Naive thymus-derived CD4-positive, alpha-beta T cell (primary cell): ENCODE results near the gene MYO6. TPM values are rescaled to one million over a fixed set of nuclear protein-coding genes. Genes with fewer than 3 reads are reported as not detected.
"Not testable (repeated sequence)": the region's sequence is repeated elsewhere in the genome, so short reads cannot be mapped to it uniquely, and the experiment has no call there.

Experiments used
- ATAC-seq: fragments of 150-1000 bp; cut with Tn5 transposase; 2 replicates; pipeline ENCODE4 v1.10.0; 2021; ENCODE audit warnings: mild to moderate bottlenecking, moderate library complexity
- CTCF ChIA-PET: fragments of 350-600 bp; sonication (Branson Sonifier 250); formaldehyde crosslinking; loops from one replicate; lab custom pipeline; 2021; ENCODE audit warnings: antibody characterized with exemption; lab: Charles Lee
- POLR2A ChIA-PET: fragments of 350-600 bp; sonication (Branson Sonifier 250); formaldehyde crosslinking; loops from one replicate; lab custom pipeline; 2021; ENCODE audit warnings: antibody characterized with exemption, inconsistent platforms; lab: Charles Lee
- DNase-seq, 9 donors: peaks; one replicate each; pipeline versions ENCODE4 v3.0.0 to v3.0.0-alpha.2; 2020 to 2022; ENCODE audit warnings: mixed read lengths in 1 of 9
- H3K27ac ChIP-seq: one replicate; pipeline ENCODE4 v1.7.0; 2013; ENCODE audit warnings: mild to moderate bottlenecking, low read depth, low read length, moderate library complexity
- H3K27me3 ChIP-seq, 2 donors: one replicate each; pipeline ENCODE4 v1.7.0; 2013; ENCODE audit warnings: low read length in 2 of 2, mild to moderate bottlenecking in 2 of 2, moderate library complexity in 2 of 2; ENCODE audit not compliant: control insufficient read depth in 2 of 2, insufficient read depth in 2 of 2
- H3K36me3 ChIP-seq, 3 experiments: 1 replicate in 2 of 3; 2 replicates in 1 of 3; pipeline ENCODE4 v1.7.0; 2013; ENCODE audit warnings: low read length in 3 of 3, mild to moderate bottlenecking in 3 of 3, moderate library complexity in 1 of 3; ENCODE audit not compliant: insufficient read depth in 3 of 3, control insufficient read depth in 2 of 3
- H3K4me1 ChIP-seq, 2 donors: one replicate each; pipeline ENCODE4 v1.7.0; 2013; ENCODE audit warnings: low read length in 2 of 2, mild to moderate bottlenecking in 2 of 2, moderate library complexity in 1 of 2; ENCODE audit not compliant: control insufficient read depth in 2 of 2, insufficient read depth in 2 of 2
- H3K4me3 ChIP-seq: 2 replicates; pipeline ENCODE4 v1.7.0; 2013; ENCODE audit warnings: mild to moderate bottlenecking, low read length
- H3K9me3 ChIP-seq, 3 experiments: 1 replicate in 2 of 3; 2 replicates in 1 of 3; pipeline ENCODE4 v1.7.0; 2013; ENCODE audit warnings: low read length in 3 of 3; ENCODE audit not compliant: control insufficient read depth in 2 of 3
- H3K27ac Mint-ChIP-seq, 9 donors: one replicate each; pipeline ENCODE4 v1.8.0; 2020 to 2022; ENCODE audit warnings: mixed read lengths in 9 of 9, mild to moderate bottlenecking in 8 of 9, moderate library complexity in 5 of 9, inconsistent platforms in 2 of 9
- H3K27me3 Mint-ChIP-seq, 5 donors: one replicate each; pipeline ENCODE4 v1.8.0; 2021 to 2022; ENCODE audit warnings: mixed read lengths in 5 of 5, mild to moderate bottlenecking in 1 of 5
- H3K36me3 Mint-ChIP-seq, 5 donors: one replicate each; pipeline ENCODE4 v1.8.0; 2020 to 2022; ENCODE audit warnings: mixed read lengths in 5 of 5, mild to moderate bottlenecking in 3 of 5, inconsistent platforms in 1 of 5
- H3K4me1 Mint-ChIP-seq, 7 donors: one replicate each; pipeline ENCODE4 v1.8.0; 2020 to 2022; ENCODE audit warnings: mixed read lengths in 7 of 7, mild to moderate bottlenecking in 3 of 7, inconsistent platforms in 1 of 7
- H3K4me3 Mint-ChIP-seq, 10 donors: one replicate each; pipeline ENCODE4 v1.8.0; 2020 to 2022; ENCODE audit warnings: mild to moderate bottlenecking in 10 of 10, mixed read lengths in 10 of 10, moderate library complexity in 6 of 10, inconsistent platforms in 2 of 10
- H3K9me3 Mint-ChIP-seq, 11 donors: one replicate each; pipeline ENCODE4 v1.8.0; 2020 to 2022; ENCODE audit warnings: mixed read lengths in 11 of 11, mild to moderate bottlenecking in 4 of 11, inconsistent platforms in 1 of 11, moderate library complexity in 1 of 11
- intact Hi-C, 2 donors: fragments of 100-400 bp; cut with micrococcal nuclease; formaldehyde crosslinking; loops; one replicate each; pipeline ENCODE4 v1.15.1; 2023
- polyA plus RNA-seq, 2 donors: library from polyadenylated mRNA; unstranded; fragments of 300-500 nt; fragmentation: Illumina TruSeq; gene quantifications; one replicate each; pipeline ENCODE4 v1.2.3, GENCODE V29; 2021
- total RNA-seq, 6 experiments: library from RNA in 5 of 6; stranded (reverse) in 5 of 6; gene quantifications; 1 replicate in 5 of 6; 2 replicates in 1 of 6; pipeline ENCODE4 v1.2.3 and lab custom pipeline; 2021 to 2026

The MYO6 gene
- total and polyA plus RNA-seq, 7 experiments from 2014 or later, result 0.27 to 3.1 (median 0.94) TPM

DNA sequence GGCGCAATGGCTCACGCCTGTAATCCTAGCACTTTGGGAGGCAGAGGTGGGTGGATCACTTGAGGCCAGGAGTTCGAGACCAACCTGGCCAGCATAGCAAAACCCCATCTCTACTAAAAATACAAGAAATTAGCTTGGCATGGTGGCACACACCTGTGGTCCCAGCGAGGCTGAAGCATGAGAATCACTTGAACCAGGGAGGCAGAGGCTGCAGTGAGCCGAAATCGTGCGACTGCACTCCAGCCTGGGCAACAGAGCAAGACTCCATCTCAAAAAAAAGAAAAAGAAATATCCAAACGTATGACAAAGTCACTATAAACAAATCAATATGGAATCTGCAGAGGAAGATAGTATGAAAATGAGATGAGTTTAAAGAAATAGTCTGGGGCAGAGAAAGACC, 18.0 kb upstream of the MYO6 start:
- DNase-seq, H3K4me3 Mint-ChIP-seq, H3K27me3 Mint-ChIP-seq, ATAC-seq, H3K27ac Mint-ChIP-seq, H3K27ac ChIP-seq, H3K4me1 Mint-ChIP-seq, H3K9me3 Mint-ChIP-seq, H3K4me3 ChIP-seq, CTCF ChIA-PET, H3K36me3 Mint-ChIP-seq, H3K9me3 ChIP-seq, POLR2A ChIA-PET, H3K36me3 ChIP-seq, H3K4me1 ChIP-seq, H3K27me3 ChIP-seq, intact Hi-C loops: not testable (repeated sequence)

DNA sequence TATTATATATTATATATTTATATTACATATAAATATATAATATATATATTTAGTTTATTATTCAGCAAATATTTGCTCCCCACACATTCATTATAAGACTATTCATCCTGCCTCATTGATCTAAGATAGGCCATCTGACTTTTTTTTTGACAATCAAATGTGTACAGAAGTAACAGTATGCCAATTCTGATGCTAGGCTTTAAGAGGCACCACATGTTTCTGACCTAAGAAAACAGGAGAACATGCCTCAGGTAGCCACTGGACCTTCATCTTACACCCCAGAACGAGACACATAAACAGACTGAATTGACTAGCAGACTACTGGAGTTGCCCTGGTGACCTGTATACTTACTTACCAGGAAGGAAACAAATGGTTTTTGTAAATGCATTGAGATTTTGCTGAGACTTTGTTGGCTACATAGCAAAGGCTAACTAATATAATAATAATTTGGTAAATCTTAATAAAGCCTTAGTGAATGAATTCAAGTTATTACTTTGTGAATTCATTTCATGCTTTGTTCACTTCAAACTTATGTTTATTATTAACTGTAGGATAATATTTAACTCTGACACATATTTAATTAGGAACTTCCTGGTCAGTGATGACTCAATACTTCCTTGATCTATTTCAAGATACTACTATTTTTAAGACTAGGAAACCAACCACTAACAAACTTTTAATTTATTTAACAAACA, 13.4 kb upstream of the MYO6 start:
- Mint-ChIP-seq H3K9me3 (peaks cover 0 to 4% (median 0%) of the 10 kb centered on the region in 11 donors), H3K4me3 (no peak overlapping the region), H3K4me1 (peaks cover 0 to 2% (median 0%) of the 10 kb centered on the region in 7 donors), H3K27me3 (peaks cover 9 to 14% (median 11%) of the 10 kb centered on the region in 5 donors), H3K27ac (no peak overlapping the region), H3K36me3 (no peaks in the 10 kb centered on the region)
- Histone ChIP-seq H3K4me1 (no peaks in the 10 kb centered on the region), H3K27ac (no peak overlapping the region), H3K27me3 (peaks cover 0 to 3% of the 10 kb centered on the region in 2 donors), H3K4me3 (no peak overlapping the region), H3K36me3 (no peaks in the 10 kb centered on the region), H3K9me3 (no peaks in the 10 kb centered on the region)
- POLR2A ChIA-PET, result no interaction called here
- CTCF ChIA-PET, result no interaction called here
- DNase-seq, result no peak
- intact Hi-C loops, result no loop called here
- no peak for ATAC-seq

DNA sequence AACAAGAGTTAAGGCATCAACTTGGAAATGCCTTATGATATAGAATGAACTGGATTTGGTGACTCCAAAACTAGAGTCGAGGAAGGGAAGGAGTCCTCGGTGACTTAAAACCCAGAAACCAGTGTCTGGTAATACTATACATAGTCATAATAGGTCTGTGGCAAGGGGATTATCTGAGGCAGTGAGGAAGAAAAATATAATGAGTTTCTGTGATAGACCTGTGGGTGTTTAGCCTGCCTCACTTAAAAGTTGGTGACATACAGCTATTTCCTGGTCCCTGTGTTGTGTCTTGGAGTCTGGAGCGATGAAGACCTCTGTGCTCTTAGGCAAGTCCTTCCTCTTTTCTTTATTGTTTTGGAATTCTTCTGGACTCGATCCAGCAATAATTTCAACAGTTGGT, 5.1 kb upstream of the MYO6 start:
- Histone ChIP-seq H3K36me3 (no peaks in the 10 kb centered on the region), H3K9me3 (no peaks in the 10 kb centered on the region), H3K4me1 (no peaks in the 10 kb centered on the region), H3K27ac (no peak overlapping the region), H3K4me3 (no peak overlapping the region), H3K27me3 (peaks cover 0 to 9% of the 10 kb centered on the region in 2 donors)
- peaks cover 0 to 5% (median 0%) of the 10 kb centered on the region in 5 donors for H3K36me3 Mint-ChIP-seq
- intact Hi-C loops, result no loop called here
- H3K27ac Mint-ChIP-seq, result no peak overlapping the region
- DNase-seq, result no peak
- no peaks in the 10 kb centered on the region for H3K9me3 Mint-ChIP-seq
- peaks cover 0 to 8% (median 6%) of the 10 kb centered on the region in 7 donors for H3K4me1 Mint-ChIP-seq
- ChIA-PET POLR2A (no interaction called here), CTCF (no interaction called here)
- ATAC-seq, result no peak
- peaks cover 37 to 59% (median 47%) of the 10 kb centered on the region in 5 donors for H3K27me3 Mint-ChIP-seq
- H3K4me3 Mint-ChIP-seq, result no peak overlapping the region

DNA sequence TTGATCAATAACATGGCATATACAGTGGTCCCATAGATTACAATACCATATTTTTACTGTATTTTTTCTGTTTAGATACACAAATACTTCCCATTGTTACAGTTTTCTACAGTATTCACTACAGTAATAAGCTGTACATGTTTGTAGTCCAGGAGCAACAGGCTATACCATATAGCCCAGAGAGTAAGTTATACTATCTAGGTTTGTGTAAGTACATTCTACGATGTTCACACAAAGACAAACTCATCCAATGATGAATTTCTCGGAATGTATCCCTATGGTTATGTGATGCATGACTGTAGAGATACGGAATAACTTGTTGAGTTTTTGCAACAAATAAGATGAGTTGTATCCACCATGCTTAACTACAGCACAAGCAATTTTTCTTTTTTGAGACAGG, 3.6 kb upstream of the MYO6 start:
- CTCF ChIA-PET, result no interaction called here
- no peak overlapping the region for H3K27ac Mint-ChIP-seq
- H3K9me3 Mint-ChIP-seq, result no peaks in the 10 kb centered on the region
- H3K4me3 Mint-ChIP-seq, result no peak overlapping the region
- H3K9me3 ChIP-seq, result no peaks in the 10 kb centered on the region
- H3K27me3 ChIP-seq, result peaks cover 0 to 9% of the 10 kb centered on the region in 2 donors
- H3K4me3 ChIP-seq, result no peak overlapping the region
- H3K36me3 ChIP-seq, result no peaks in the 10 kb centered on the region
- DNase-seq, result no peak
- H3K27me3 Mint-ChIP-seq, result peaks cover 42 to 64% (median 54%) of the 10 kb centered on the region in 5 donors
- intact Hi-C loops, result no loop called here
- POLR2A ChIA-PET, result no interaction called here
- H3K36me3 Mint-ChIP-seq, result peaks cover 0 to 9% (median 0%) of the 10 kb centered on the region in 5 donors
- no peak overlapping the region for H3K27ac ChIP-seq
- no peaks in the 10 kb centered on the region for H3K4me1 ChIP-seq
- no peak for ATAC-seq
- H3K4me1 Mint-ChIP-seq, result peaks cover 0 to 16% (median 11%) of the 10 kb centered on the region in 7 donors

DNA sequence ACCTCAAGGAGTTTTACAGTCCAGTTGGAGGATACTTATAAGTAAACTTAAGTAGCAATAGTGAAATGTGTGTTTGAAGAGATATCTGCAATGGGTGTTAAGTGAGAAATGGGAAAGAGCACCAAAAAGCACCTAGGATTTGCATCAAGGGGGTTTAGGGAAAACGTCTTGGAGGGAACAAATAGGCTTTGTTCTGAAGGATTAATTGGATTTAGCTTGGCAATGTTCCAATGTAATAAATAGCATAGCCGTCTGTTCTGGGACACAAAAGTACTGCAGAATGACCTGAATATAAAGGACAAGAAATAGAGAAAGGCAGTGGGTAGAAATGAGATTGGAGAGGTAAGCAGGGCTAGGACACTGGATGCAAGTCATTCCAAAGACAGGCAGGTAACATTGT, 2.8 kb upstream of the MYO6 start:
- peaks cover 0 to 16% (median 11%) of the 10 kb centered on the region in 7 donors for H3K4me1 Mint-ChIP-seq
- peaks cover 48 to 72% (median 62%) of the 10 kb centered on the region in 5 donors for H3K27me3 Mint-ChIP-seq
- ChIA-PET POLR2A (no interaction called here), CTCF (no interaction called here)
- no peak overlapping the region for H3K4me3 ChIP-seq
- H3K36me3 Mint-ChIP-seq, result peaks cover 0 to 9% (median 0%) of the 10 kb centered on the region in 5 donors
- H3K4me3 Mint-ChIP-seq, result peak overlapping the region in 1 of 10 donors; percentile 49
- H3K9me3 Mint-ChIP-seq, result no peaks in the 10 kb centered on the region
- no peak overlapping the region for H3K27ac ChIP-seq
- no peak overlapping the region for H3K27ac Mint-ChIP-seq
- intact Hi-C loops, result no loop called here
- H3K36me3 ChIP-seq, result no peaks in the 10 kb centered on the region
- DNase-seq (no peak), ATAC-seq (no peak)
- H3K9me3 ChIP-seq, result no peaks in the 10 kb centered on the region
- no peaks in the 10 kb centered on the region for H3K4me1 ChIP-seq
- H3K27me3 ChIP-seq, result peaks cover 0 to 9% of the 10 kb centered on the region in 2 donors

DNA sequence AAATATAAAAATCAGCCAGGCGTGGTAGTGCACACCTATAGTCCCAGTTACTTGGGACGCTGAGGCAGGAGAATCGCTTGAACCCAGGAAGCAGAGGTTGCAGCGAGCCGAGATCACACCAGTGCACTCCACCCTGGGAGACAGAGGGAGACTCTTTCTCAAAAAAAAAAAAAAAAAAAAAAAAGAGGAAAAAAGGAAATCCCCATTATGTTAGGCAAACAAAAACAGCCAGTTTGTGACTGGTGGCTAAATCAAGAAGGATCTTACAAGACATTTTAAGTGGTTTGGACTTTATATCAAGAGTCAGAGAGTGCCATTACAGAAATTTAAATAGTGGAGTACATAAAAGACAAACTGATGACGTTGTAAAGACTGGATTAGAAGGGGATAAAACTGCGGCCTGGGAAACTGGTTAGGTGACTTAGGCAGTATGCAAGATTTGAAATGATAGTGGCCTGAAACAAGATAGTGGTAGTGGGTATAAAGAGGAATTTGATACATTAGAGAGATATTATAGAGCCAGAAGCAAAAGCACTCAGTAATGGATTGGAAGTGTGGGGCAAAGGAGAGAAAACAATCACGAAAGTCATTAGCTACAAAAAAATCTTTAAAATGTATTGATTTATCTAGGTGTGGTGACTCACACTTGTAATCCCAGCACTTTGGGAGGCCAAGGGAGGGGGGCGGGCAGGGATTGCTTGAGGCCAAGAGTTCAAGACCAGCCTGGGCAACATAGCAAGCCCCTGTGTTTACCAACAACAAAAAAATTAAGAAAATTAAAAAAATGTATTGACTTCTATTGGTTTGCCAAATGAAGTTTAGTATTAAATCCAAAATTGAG, 1.7 kb upstream of the MYO6 start:
- ChIA-PET CTCF (no interaction called here), POLR2A (no interaction called here)
- Mint-ChIP-seq H3K27ac (no peak overlapping the region), H3K4me3 (peak overlapping the region in 6 of 10 donors; percentile 3 to 87 (median 25)), H3K9me3 (no peaks in the 10 kb centered on the region), H3K27me3 (peaks cover 43 to 68% (median 64%) of the 10 kb centered on the region in 5 donors), H3K36me3 (peaks cover 0 to 9% (median 0%) of the 10 kb centered on the region in 5 donors), H3K4me1 (peaks cover 0 to 16% (median 11%) of the 10 kb centered on the region in 7 donors)
- ATAC-seq (no peak), DNase-seq (no peak)
- Histone ChIP-seq H3K36me3 (no peaks in the 10 kb centered on the region), H3K9me3 (no peaks in the 10 kb centered on the region), H3K4me3 (no peak overlapping the region), H3K4me1 (no peaks in the 10 kb centered on the region), H3K27me3 (peaks cover 0 to 9% of the 10 kb centered on the region in 2 donors), H3K27ac (no peak overlapping the region)
- intact Hi-C loops, result no loop called here
